Hematopoietic multipotent progenitor cell (in vitro differentiated cells): ENCODE data around the gene DCAF4. TPM values are rescaled to one million over a fixed set of nuclear protein-coding genes. Genes with fewer than 3 reads are reported as not detected.
A peak's percentile ranks its signal among the peaks of the same experiment; 100 is the strongest.
"Not testable (repeated sequence)": the region's sequence is repeated elsewhere in the genome, so short reads cannot be mapped to it uniquely, and the experiment has no call there.

Experiments
- DNase-seq, 3 donors: peaks; one replicate each; pipeline ENCODE4 v3.0.0-alpha.2; 2011 to 2015; ENCODE audit warnings: low read depth in 2 of 3, low spot score in 2 of 3
- total RNA-seq: library from RNA; depleted of rRNA; stranded (reverse); fragments of >200 nt; gene quantifications from one replicate; pipeline ENCODE4 v1.2.3, GENCODE V29; 2012

DCAF4 gene
- total RNA-seq, 1 donor: 10.2 TPM

DNA sequence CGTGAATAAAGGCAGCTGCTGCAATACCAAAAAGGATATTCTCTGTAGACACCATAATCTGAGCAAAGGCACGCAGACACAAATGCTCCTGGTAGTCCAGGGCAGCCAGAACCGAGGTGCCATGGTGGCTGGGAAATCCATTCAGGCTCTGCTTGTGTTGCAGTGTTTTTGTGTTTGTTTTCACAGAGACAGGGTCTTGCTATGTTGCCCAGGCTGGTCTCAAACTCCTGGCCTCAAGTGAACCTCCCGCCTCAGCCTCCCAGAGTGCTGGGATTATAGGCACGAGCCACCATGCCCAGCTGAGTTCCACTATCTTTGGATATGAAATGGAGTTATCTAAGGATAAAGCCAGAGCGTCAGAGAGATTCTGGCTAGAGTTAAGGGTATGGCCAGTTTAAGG, 39.8 kb downstream of the DCAF4 start:
- DNase-seq: no peak

DNA sequence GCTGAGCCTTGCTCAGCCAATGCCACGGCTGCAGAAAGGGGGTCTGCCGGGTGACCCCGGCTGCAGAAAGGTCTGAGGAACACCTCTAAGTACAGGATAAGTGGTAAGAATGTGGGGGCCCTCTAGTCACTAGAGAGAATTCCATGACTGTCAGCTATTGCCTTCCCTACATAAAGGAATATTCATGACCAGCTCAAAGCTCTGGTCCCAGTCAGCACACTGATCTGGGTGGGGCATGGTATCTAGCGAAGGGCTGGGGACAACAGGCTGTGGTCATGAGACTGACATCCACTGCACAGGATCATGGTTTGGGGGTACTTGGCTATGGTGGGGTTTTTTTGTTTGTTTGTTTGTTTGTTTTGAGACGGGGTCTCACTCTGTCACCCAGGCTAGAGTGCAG, 42.1 kb downstream of the DCAF4 start:
- no peak for DNase-seq

DNA sequence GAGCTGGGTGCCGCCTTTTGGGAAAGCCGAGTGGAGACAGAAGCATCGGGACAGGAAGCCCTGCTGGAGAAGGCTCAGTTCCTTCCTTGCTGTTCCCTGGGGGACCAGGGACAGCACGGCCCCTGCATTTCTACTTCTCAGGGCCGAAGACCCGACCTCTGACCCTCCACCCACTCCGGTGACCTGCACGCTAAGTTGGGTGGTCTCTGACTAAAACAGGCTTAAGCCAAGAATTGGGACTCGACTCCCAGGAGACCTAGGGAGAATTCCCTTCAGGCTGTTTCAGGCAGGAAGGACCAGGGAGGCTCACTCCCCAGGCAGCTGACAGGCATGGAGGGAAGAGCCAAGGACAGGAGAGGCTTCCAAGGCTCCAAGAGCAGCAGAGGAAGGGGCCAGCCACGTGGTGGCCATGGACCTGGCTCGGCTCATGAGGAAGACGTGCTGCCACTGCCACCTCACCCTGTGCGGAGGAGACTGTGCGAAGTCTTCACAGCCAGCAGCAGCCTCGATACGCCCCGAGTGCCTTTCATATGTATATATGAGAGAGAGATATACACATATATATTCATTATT, 43.9 kb downstream of the DCAF4 start:
- DNase-seq: no peak

DNA sequence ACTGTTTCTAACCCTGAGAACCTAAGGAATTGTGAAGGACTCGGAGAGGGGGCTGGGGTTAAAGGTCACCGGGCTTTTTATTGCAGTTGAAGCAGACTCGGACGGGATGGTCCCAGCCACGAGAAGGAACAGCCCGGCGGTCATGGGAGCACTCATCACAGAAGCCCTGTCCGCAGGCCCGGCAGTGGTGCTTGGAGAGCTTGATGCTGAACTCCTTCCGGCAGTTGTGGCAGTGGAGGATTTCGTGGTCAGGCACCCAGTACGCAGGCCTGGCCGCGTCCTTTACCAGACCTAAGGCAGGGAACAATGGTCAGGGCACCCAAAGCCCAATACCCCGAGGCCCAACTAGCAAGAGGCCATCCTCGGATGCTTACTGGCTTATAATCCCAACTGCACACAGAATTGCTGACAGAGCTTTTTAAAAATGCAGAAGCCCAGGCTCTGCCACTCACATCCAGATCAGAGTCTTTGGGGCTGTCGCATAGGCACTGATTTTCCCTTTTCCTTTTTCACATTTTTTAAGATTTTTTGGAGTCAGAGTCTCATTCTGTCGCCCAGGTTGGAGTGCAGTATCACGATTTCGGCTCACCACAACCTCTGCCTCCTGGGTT, 44.7 kb downstream of the DCAF4 start:
- no peak for DNase-seq

DNA sequence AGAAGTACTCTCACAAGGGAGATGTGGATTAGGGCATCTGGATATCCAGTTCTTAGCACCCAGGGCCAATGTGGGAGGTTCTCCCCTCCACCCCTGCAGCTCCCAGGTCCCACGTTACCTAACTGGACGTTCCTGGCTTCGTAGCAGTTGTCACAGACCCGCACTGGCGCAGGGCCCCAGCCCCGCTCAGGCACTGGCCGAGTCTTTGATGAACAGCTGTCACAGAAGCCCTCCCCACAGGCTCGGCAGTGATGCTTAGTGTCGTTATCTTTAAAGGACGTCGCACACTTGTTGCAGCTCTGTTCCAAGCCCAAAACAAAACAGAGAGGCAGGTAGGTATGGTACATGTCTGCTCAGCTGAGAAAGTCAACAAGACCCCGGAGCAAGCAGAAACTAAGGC, 48.4 kb downstream of the DCAF4 start:
- DNase-seq: no peak

DNA sequence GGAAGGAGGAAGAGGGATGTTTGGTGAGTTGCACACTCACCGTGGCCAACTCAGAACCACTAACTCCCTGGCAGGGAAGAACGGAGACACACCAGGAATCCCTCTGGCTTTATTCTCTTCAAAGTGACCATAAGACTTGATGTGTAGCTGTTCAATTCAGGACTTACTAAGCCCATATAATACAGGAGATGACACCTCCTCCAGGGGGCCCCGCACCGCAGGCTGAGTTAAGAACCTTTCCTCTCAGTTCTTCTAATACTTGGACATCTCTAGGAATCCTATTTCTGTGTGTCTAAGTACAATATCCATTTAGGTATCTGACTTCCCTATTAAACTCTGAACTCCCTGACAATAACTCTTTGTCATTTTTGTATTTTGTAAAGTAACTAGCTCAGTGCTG, 49.5 kb downstream of the DCAF4 start:
- DNase-seq: peak in 1 of 3 donors; percentile 10

DNA sequence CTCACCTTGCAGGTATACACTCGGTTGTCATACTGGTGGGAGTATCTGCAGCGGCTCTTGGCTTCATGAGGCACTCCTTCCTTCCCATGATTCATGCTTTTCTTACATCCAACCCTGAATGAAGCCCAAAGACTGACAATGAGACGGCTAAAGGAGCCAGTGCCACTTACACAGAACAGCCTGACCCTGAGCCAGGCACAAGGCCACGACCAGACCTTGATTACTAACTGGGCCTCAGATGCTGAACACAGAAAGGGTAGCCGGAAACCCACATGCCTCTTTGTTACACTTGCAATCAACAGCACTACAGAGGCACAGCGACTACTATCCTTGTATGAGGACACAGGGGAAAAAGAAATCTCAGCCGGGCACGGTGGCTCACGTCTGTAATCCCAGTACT, 52.6 kb downstream of the DCAF4 start:
- DNase-seq: no peak

DNA sequence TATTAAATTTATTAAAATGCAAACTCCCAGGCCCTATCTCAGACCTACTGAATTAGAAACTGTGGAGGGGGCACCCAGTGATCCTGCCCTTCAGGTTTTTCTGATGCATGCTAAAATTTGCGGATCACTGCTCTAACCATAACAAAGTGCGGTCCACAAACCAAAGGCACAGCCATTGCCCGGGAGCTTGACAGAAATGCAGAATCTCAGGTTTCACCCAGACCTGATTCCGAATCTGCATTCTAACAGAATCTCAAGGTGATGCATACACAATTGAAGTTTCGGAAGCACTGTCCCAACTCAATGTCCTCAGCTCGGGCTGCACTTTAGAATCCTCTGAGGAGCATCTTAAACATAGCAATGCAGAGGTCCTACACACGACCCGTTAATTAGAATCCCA, 54.6 kb downstream of the DCAF4 start:
- DNase-seq: no peak

DNA sequence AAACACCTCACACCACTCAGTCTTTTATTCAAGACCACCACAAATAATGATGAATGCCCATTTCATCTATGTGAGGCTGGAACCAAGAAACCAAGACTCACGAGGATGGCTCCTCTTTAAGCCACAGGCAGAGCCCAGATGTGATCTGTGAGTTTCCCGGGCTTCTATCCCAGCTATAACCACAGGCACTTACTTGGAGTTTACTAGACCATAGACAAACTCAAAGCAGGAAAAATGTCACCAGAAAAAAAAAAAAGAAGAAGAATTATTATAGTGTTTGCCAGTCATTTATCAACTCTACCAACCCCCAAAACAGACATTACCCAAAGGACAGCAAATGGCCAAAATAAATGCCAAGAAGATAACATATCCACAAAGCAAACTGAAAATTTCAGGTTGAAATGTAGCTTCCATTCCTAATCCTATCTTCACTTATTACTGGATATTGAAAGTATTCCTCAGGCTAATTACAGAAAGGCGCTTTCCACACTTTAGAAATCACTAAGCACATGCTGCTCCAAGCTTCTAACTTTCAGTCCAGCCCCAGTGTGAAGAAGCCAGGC, 56.0 kb downstream of the DCAF4 start:
- DNase-seq: no peak

DNA sequence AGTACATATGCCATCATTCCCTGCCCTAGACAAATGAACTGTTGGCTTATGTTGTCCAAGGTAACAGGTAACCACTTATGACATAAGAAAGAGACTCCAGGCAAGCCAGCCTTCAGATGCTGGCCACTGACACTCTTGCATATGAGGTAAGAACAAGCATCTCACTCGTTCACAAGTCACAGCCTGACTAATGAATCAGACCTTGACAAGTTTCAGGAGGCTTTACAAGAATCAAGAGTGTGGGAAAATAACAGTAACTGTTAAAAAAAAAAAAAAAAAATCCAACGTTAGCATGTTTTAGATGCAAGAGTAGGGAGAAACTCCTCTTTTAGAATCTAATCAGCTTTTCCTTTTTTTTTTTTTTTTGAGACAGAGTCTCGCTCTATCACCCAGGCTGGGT, 60.0 kb downstream of the DCAF4 start:
- no peak for DNase-seq

DNA sequence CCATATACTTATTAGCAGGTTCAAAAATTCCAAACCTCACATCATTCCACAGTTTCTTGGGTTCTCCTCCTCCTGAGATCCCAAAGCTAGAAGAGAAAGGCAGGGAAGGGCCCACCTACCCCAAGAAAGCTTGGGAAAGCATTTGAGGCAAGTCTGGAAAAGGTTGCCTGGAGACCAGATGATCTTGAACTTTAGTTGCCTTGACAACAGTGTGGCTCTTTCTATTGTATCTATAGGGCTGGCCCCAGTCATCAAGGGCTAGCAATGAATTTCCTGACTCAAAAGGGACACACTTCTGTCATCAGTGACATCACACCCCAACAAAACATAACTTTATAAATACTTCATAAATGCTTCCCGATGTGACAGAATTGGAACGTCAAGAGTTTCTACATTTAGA, 60.6 kb downstream of the DCAF4 start:
- no peak for DNase-seq

DNA sequence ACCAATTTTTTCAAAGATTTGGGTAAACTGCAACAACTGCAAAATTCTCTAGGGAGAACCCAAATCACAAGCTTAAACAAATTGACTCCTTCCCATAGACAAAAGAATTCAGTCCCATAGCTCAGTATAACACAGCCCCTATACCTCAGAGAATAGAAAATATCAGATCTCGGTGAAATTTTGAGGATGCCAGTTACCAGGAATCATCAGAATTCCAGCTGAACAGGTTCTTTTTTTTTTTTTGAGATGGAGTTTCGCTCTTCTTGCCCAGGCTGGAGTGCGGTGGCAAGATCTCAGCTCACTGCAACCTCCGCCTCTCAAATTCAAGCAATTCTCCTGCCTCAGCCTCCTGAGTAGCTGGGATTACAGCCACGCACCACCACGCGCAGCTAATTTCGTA, 63.9 kb downstream of the DCAF4 start:
- no peak for DNase-seq

DNA sequence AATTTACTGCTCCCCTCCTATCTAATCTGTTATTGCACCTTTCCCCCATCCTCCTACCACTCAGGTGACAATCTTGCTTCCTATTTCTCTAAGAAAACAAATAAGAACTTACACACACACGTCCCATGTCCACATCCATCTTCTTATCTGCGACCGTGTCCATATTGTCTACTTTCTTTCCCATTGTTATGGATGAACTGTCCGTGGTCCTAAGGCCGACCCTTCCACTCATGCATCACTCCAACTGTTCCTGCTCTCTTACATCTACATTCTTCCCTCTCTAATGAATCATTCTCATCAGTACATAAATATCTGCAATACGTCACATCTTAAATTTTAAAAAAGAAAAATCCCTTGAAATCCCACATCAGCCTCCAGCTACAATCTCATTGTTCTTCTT, 70.7 kb downstream of the DCAF4 start:
- DNase-seq: no peak

DNA sequence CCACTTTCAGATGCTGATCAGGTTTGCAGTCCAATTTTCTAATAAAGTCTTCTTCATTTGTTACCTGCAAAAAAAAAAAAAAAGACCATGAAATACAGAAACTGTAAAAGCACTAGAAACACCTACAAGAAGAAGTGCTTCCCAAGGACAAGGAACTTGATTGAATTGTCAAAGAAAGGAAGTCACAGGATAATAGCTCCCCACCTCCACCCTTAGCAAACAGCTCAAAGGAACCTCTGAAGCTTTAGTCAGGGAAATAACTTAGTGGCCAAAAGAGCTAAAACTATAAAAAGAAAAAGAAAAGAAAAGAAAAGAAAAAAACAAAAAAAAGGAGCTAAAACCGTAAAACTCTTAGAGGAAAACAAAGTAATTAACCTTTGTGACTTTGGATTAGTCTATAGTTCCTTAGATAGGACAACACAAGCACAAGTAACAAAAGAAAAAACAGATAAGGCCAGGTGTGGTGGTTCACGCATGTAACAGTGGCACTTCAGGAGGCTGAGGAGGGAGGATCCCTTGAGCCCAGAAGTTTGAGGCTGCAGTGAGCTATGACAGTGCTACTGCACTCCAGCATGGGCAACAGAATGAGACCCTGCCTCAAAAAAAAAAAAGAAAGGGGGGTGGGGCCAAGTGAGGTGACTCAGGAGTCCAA, 72.1 kb downstream of the DCAF4 start:
- DNase-seq: no peak

DNA sequence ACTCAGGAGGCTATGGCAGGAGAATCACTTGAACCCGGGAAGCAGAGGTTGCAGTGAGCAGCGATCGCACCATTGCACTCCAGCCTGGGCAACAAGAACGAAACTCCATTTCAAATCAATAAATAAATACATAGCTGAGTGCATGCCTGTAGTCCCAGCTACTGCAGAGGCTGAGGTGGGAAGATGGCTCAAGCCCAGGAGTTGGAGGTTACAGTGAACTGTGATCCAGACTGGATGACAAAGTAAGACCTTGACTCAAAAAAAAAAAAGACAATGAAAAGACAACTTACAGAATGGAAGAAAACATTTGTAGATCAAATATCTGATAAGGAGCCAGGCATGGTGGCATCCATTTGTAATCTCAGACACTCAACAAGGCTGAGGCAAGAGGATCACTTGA, 73.1 kb downstream of the DCAF4 start:
- no peak for DNase-seq

DNA sequence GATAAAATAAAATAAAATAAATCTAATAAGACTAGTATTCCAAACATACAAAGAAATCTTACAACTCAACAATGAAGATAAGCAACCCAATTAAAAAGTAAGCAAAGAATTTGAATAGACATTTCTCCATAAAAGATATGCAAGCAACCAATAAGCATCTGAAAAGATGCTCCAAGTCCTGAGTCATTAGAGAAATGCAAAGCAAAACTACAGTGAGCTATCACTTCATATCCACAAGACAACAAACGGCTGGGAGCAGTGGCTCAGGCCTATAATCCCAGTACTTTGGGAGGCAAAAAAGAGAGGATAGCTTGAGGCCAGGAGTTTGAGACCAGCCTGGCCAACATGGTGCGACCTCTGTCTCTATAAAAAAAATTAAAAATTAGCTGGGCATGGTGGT, 73.8 kb downstream of the DCAF4 start:
- no peak for DNase-seq

DNA sequence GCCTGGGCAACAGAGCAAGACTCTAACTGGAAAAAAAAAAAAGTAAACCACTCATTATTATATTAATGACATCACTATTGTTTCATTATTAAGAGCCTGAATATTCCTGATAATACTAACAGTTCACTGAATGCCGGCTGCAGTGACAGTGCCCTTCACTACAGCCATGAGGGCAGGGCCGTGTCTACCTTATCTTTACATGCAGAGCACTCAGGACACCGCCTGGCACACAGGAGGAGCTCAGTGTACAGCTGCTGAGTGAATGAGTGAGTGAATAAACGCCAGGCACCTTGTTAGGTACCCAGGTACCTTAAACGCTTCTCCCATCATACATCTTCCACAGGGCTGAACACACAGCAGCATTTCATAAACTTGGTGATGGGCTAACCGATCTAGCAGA, 77.4 kb downstream of the DCAF4 start:
- DNase-seq: no peak

DNA sequence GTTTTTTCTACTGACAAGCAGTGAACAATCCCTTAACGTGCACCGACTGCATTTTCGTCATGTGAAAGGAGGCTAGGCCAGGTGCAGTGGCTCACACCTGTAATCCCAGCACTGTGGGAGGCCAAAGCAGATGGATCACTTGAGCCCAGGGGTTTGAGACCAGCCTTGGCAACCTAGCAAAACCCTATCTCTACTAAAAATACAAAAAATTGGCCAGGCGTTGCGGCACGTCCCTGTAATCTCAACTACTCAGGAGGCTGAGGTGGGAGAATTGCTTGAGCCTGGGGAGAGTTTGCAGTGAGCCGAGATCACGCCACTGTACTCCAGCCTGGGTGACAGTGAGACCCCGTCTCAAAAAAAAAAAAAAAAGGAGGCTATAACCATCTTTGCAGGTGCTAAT, 78.4 kb downstream of the DCAF4 start:
- DNase-seq: not testable (repeated sequence)

DNA sequence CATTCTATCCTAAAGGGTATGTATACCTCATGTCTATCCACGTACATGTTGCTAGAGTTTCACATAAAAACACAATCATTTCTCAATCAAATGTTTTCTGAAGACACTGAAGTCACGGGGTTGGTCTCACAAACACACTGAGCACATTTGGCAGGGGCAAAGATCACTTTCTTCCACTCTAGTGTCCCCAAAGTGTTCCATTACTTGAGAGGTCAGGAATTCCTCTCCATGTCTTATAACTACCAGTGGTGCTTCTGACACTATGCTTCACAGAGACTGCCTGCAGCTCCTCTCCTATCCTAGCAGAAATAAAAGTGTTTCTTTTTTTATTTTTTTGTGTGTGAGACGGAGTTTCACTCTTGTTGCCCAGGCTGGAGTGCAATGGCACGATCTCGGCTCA, 81.6 kb downstream of the DCAF4 start:
- no peak for DNase-seq

DNA sequence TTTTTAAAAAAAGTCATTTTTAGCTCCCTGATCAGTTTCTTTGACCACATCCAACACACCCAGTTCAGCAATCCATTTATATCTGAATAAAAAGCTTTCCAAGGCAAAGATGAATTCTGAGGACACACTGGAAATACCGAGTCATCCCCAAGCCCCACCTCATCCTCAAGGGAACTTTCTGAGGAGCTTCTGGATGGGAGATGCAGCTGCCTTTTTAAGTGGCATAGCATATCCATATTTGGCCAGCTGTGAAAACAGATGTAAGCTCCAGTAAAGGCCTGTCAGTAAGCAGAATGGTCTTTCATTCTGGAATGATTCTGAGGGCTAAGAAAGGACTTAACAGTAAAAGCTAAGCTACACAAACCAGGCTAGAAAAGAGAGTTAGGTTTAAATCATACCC, 82.2 kb downstream of the DCAF4 start:
- no peak for DNase-seq
